ENCODE data around the gene SLC25A47.

DNA sequence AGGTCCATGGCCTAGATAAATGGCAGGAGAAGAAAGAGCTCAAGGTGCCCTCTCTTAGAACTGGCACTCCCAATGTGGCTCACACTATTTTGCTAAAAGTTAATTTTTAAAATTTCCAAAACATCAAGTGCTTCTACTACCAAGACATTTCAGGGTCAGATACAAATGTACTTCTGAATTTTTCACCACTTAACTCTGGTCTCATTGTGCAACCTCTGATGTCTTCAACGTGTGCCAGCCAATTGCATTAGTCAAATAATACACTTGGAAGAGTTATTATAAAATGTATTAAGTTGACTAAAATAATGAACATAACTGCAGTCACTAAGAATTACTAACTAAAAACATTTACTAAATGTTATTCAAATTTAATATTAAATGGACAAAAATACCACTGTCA, 41.3 kb downstream of the SLC25A47 start:
- no peak for TF ChIP-seq POLR2A (IDR thresholded peaks at IDR 0.05; ENCODE audit: low read depth, low read length)
- TF ChIP-seq TAF1 (IDR thresholded peaks at IDR 0.05; ENCODE audit: borderline replicate concordance, low read depth, low read length), result no peak
- no peak for TF ChIP-seq POLR2AphosphoS5 (IDR thresholded peaks at IDR 0.05; ENCODE audit: low read depth, low read length)

Measured in GM12892 (cell line).